Tibial nerve (tissue), 4 donors: ENCODE data around the gene NXF1. TPM values are rescaled to one million over a fixed set of nuclear protein-coding genes. Genes with fewer than 3 reads are reported as not detected.

Experiments used
- small RNA-seq: library from RNA; depleted of rRNA; stranded (forward); fragments of <200 nt; gene quantifications from one replicate; pipeline ENCODE3, GENCODE V24; 2016
- total RNA-seq, 4 donors: library from RNA; depleted of rRNA; stranded (reverse); fragments of >200 nt; gene quantifications; one replicate each; pipeline ENCODE4 v1.1.0, GENCODE V29; 2016

NXF1 gene
- total RNA-seq, 4 donors from 2014 or later = 51.3 to 94.4 (median 67.0) TPM

Small RNA genes within 50 kb of the gene (small RNA-seq; reads per million reads assigned to genes)
- gene MIR6514 (not detected), gene RF00099 (not detected), gene RNU6-118P (not detected), gene SNORD22 (not detected), gene SNORD26 (not detected), gene SNORD27 (not detected), gene SNORD28 (not detected), gene SNORD30 (1,238 reads per million, percentile 98 among the genes with 10 or more reads in this experiment)

Other genes with a start within 250 kb of the NXF1 start
- 1,000 to 10,000 TPM; 1,003 to 1,250 (median 1,110) TPM for gene EEF1G, start 231.5 kb downstream of the NXF1 start, total RNA-seq
- 10 to 100 TPM in 3 of 4 donors, 1 to 10 TPM in 1; 8.3 to 18.8 (median 14.2) TPM for gene TUT1, start 213.9 kb downstream of the NXF1 start, total RNA-seq
- 10 to 100 TPM; 79.5 to 95.3 (median 88.8) TPM for gene MTA2, start 203.6 kb downstream of the NXF1 start, total RNA-seq
- 100 to 1,000 TPM in 2 of 4 donors, 10 to 100 TPM in 2; 64.9 to 138 (median 93.9) TPM for gene EML3, start 192.7 kb downstream of the NXF1 start, total RNA-seq
- 10 to 100 TPM in 3 of 4 donors, 1 to 10 TPM in 1; 9.3 to 13.8 (median 11.2) TPM for gene ROM1, start 192.2 kb downstream of the NXF1 start, total RNA-seq
- 10 to 100 TPM; 35.4 to 60.3 (median 50.7) TPM for gene B3GAT3, start 183.5 kb downstream of the NXF1 start, total RNA-seq
- 100 to 1,000 TPM; 107 to 150 (median 121) TPM for gene GANAB, start 158.8 kb downstream of the NXF1 start, total RNA-seq
- gene INTS5, start 152.1 kb downstream of the NXF1 start, total RNA-seq = 10 to 100 TPM; 14.0 to 22.8 (median 20.3) TPM
- gene C11orf98, start 140.2 kb downstream of the NXF1 start, total RNA-seq = 10 to 100 TPM; 32.7 to 48.0 (median 40.8) TPM
- gene CSKMT, start 140.1 kb downstream of the NXF1 start, total RNA-seq = 10 to 100 TPM in 1 of 4 donors, 1 to 10 TPM in 3; 2.6 to 17.0 (median 5.7) TPM
- 10 to 100 TPM in 3 of 4 donors, 1 to 10 TPM in 1; 7.6 to 22.2 (median 14.6) TPM for gene UQCC3, start 133.8 kb downstream of the NXF1 start, total RNA-seq
- 10 to 100 TPM in 1 of 4 donors, 1 to 10 TPM in 3; 3.9 to 11.1 (median 5.4) TPM for gene LBHD1, start 133.2 kb downstream of the NXF1 start, total RNA-seq
- gene UBXN1, start 126.4 kb downstream of the NXF1 start, total RNA-seq = 100 to 1,000 TPM; 140 to 205 (median 162) TPM
- 10 to 100 TPM; 44.6 to 64.8 (median 48.4) TPM for gene LRRN4CL, start 115.9 kb downstream of the NXF1 start, total RNA-seq
- gene BSCL2, start 98.0 kb downstream of the NXF1 start, total RNA-seq = 100 to 1,000 TPM in 2 of 4 donors, 10 to 100 TPM in 2; 58.8 to 149 (median 93.2) TPM
- 1 to 10 TPM in 1 of 4 donors, under 1 TPM in 1, not detected in 2; 0.63 to 2.6 TPM for gene GNG3, start 97.8 kb downstream of the NXF1 start, total RNA-seq
- 10 to 100 TPM; 24.7 to 34.8 (median 28.6) TPM for gene HNRNPUL2, start 78.0 kb downstream of the NXF1 start, total RNA-seq
- 10 to 100 TPM; 20.1 to 37.1 (median 23.6) TPM for gene TTC9C, start 77.0 kb downstream of the NXF1 start, total RNA-seq
- gene ZBTB3, start 51.3 kb downstream of the NXF1 start, total RNA-seq = 1 to 10 TPM; 8.1 to 9.8 (median 8.9) TPM
- gene POLR2G, start 43.9 kb downstream of the NXF1 start, total RNA-seq = 10 to 100 TPM; 49.2 to 70.0 (median 53.6) TPM
- gene TAF6L, start 34.0 kb downstream of the NXF1 start, total RNA-seq = 10 to 100 TPM; 23.2 to 38.8 (median 33.1) TPM
- gene TMEM179B, start 18.0 kb downstream of the NXF1 start, total RNA-seq = 100 to 1,000 TPM in 1 of 4 donors, 10 to 100 TPM in 3; 80.8 to 105 (median 94.9) TPM
- 10 to 100 TPM; 22.9 to 40.4 (median 31.3) TPM for gene TMEM223, start 13.4 kb downstream of the NXF1 start, total RNA-seq
- gene STX5, start 26.6 kb upstream of the NXF1 start, total RNA-seq = 10 to 100 TPM; 25.9 to 39.1 (median 29.2) TPM
- gene TEX54, start 27.4 kb upstream of the NXF1 start, total RNA-seq = not detected
- gene WDR74, start 34.1 kb upstream of the NXF1 start, total RNA-seq = 10 to 100 TPM; 31.7 to 75.0 (median 48.0) TPM
- 100 to 1,000 TPM; 108 to 148 (median 133) TPM for gene SLC3A2, start 75.5 kb upstream of the NXF1 start, total RNA-seq
- gene CHRM1, start 115.9 kb upstream of the NXF1 start, total RNA-seq = not detected
- not detected for gene SLC22A6, start 179.5 kb upstream of the NXF1 start, total RNA-seq
- gene SLC22A8, start 210.4 kb upstream of the NXF1 start, total RNA-seq = not detected